Measurements from ENCODE around the gene SLMAP. TPM values are rescaled to one million over a fixed set of nuclear protein-coding genes. Genes with fewer than 3 reads are reported as not detected.
A peak's percentile ranks its signal among the peaks of the same experiment; 100 is the strongest.
"Not testable (repeated sequence)": the region's sequence is repeated elsewhere in the genome, so short reads cannot be mapped to it uniquely, and the experiment has no call there.

The SLMAP gene
- polyA plus RNA-seq, 3 donors = 43.9 to 51.8 (median 44.2) TPM

- no peak for DNase-seq
Observed at GRCh38 chr3:57877116-57877515, 121.0 kb downstream of the SLMAP start.

DNA sequence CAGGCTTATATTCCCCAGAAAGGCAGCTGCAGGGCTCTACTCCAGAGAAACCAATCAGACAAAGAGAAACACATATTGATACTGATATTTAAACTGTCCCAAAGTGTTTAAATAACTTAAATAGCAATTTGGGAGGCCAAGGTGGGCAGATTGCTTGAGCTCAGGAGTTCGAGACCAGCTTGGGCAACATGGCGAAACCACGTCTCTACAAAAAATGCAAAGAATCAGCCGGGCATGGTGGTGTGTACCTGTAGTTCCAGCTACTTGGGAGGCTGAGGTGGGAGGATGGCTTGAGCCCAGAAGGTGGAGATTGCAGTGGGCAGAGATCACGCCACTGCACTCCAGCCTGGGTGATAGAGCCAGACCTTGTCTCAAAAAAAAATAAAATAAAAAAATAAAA is 128.3 kb downstream of the SLMAP start:
- DNase-seq = not testable (repeated sequence)

- no peak for DNase-seq
Observed at GRCh38 chr3:57889807-57890206, 133.7 kb downstream of the SLMAP start.

DNA sequence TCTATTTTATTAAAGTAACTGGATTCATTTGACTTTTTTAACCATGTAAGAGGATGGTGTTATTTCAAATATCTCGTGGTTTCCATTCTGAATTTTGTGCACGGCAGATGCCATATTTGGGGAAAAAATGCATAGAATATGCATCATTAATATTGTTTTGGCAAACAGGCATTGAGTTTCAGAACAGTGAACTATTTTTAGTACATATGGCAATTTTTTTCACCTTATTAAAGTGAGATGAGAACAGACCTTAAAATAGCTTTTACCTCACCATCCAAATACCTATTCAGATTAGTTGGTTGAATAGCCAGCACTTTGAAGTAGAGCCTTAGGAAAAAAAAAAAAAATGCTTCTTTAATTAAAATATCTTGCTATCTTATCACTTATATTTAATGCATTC is 134.8 kb downstream of the SLMAP start:
- no peak for DNase-seq

DNA sequence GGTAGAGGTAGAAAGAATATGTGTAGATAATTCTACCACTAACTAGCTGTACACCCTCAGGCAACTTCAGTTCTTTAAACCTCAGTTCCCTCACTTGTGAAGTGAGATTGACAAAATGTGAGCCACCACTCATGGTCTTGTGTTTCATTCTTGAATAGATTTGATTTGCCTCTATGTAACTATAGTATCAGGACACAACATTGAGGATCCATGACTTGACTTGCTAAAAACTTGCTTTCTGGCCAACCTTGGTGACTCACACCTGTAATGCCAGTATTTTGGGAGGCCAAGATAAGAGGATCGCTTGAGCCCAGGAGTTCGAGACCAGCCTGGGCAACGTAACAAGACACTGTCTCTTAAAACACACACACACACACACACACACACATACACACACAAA is 136.3 kb downstream of the SLMAP start:
- no peak for DNase-seq

DNA sequence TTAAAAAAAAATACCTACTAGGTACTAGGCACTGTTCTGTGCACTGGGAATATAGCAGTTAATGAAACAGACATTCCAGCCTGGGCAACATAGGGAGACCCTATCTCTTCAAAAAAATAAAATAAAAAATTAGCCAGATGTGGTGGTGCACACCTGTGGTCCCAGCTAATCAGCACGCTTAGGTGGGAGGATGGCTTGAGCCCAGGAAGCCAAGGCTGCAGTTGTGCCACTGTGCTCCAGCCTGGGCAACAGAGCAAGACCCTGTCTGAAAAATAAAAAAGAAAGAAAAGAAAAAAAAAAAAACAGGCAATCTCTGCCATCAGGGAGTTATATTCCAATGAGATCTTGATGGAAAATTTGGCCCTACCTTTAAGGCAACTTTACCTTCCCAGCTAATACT is 137.0 kb downstream of the SLMAP start:
- DNase-seq = no peak

DNA sequence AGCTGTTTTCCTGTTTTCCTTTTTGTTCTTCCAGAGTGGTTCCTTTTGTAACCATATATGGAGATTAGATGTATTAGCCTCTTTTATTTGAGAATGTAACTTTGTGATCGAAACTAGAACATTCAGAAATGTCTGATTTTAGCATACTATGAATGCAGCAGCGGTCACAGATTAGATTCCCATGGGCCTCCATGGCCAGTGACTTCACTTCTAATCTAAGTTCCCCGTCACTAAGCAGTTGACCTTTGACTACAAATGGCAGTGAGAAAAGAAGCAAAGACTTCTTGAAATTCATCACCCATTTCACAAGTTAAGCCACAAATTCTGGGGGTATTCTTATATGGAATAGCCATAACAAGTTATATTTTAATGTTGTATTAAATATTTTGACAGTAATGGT is 137.6 kb downstream of the SLMAP start:
- DNase-seq = no peak

- no peak for DNase-seq
Observed at GRCh38 chr3:57896031-57896430, 139.9 kb downstream of the SLMAP start.

- no peak for DNase-seq
Observed at GRCh38 chr3:57896691-57897090, 140.6 kb downstream of the SLMAP start.

DNA sequence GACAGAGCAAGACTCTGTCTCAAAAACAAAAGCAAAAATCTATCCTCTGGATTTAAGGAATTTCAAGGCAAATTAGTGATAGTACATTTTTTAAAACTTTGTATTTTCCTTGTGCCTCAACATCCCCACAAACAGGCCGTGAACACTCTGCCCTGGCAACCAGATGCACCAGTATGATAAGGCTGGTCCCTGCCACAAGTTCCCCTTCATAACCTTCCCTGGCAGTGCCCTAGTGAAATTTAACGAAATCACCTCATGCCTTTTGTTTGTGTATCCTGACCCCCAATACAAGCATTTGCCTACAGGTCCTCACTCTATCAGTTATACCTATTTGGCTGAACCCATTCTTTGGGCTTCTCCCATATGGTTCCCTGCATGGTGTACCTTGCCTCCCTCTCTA is 144.7 kb downstream of the SLMAP start:
- DNase-seq = no peak

GRCh38 chr3:57903124-57903890 is 147.2 kb downstream of the SLMAP start:
- DNase-seq = peak; percentile 27

GRCh38 chr3:57910990-57911389 is 154.9 kb downstream of the SLMAP start:
- no peak for DNase-seq

GRCh38 chr3:57911593-57911992 is 155.5 kb downstream of the SLMAP start:
- DNase-seq = no peak

DNA sequence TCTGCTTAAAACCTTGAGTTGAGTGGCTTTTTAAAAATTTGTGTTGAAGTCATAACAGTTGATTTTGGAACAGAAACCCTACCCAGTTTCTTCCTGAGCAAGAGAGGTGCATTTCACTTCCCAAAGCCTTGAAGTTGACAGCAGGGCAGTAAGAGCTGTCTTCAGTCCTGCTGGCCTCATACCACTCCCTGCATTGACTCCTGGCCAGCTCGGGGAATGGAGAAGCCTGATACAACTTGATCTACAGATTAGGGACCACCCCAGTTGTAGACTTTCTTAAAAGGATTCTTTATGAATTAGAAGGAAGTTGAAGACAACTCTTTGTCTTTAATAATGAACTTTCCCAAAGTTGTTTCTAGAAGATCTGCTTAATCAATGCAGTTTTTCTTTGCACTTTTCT is 161.5 kb downstream of the SLMAP start:
- DNase-seq = no peak

GRCh38 chr3:57918123-57918837 is 162.2 kb downstream of the SLMAP start:
- peak; percentile 17 for DNase-seq

GRCh38 chr3:57919987-57920386 is 163.9 kb downstream of the SLMAP start:
- no peak for DNase-seq

DNA sequence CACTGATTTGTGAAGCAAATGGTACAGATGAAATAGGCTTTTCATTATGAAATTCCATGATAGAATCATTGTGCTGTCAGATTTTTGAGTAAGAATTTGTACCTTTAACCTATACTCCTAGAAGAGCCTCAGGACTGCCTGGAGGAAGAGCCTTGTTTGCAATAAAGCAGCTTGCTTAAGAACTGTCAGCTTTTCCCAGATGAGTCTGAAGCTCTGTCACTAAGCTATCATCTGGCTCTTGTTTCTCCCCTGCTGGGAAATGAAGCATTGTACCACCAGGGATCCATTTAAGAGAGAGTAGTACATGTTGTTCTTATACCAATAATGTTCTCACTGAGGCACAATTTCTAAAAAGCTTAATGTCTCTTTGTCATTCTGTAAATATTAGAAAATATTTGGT is 167.0 kb downstream of the SLMAP start:
- DNase-seq = no peak

- no peak for DNase-seq
Observed at GRCh38 chr3:57923752-57924151, 167.6 kb downstream of the SLMAP start.

DNA sequence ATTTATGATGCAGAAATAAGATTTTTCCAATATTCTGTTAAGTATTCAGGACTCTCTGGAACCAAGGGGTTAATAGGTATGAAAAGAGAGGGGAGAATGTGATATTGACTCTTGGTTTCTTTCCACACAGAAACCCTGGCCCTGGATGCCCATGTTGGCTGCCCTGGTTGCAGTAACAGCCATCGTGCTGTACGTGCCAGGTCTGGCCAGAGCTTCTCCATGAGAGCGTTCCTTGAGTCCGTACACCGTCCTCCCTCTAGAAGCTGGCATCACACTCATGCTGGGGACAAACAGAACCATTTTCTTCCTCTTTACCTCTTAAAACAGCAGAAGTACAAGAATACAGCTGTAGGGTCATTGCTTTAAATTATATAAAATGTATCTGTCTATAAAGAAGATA is 171.1 kb downstream of the SLMAP start:
- DNase-seq = no peak

- DNase-seq = no peak
Observed at GRCh38 chr3:57927916-57928315, 171.8 kb downstream of the SLMAP start.

DNA sequence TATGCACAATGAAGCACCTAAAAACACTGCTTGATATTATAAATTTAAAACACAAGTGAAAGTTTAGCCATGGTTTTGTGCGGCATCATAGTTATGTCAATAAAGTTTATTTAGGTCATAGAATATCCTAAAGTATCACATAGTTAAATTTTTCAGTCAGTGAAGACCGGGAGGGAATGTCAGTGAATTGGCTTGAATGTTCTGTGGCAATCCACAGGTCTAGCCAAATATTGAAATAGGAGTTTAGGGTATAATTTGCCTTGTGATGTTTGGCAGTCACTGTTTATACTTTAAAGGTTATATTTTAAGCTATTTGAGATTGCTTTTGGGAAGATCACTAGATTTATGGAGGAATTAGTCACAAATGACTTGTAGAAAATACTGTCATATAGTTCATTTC is 172.4 kb downstream of the SLMAP start:
- DNase-seq = no peak

DNA sequence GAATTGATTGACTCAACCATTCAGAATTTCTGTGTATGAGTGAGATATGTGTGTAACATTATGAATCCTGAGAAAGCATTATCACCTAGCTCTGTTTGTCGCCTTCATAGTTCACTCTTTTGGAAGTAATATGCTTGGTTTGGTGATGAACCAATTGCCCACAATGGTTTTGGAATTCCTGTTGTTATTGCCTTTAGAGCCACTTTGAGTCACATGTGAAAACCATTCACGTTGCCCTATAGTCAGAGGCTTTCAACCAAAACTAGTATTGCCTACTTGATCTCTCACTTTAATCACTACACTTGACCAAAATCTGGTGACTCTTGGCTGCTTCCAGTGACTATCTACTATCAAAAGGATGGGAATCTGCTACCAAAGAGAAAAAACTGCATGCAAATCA is 173.9 kb downstream of the SLMAP start:
- DNase-seq = no peak

DNA sequence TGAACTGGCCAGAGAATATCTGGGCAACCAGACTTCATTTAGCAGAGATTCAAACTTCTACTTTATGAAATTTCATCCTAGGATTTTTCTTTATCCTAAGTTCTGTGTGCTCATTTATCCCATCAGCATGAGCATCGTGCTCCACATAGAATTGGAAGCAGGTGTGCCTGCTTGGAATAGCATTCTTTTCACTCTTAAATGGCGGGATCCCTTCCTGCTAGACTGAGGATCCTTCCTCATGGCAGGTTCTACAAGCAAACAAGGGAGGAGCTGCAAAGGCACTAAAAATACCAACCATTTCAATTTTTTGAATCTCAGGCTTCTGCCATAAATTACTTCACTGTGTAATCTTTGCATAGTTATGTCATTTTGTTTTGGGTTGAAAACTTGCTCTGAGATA is 177.5 kb downstream of the SLMAP start:
- DNase-seq = no peak

DNA sequence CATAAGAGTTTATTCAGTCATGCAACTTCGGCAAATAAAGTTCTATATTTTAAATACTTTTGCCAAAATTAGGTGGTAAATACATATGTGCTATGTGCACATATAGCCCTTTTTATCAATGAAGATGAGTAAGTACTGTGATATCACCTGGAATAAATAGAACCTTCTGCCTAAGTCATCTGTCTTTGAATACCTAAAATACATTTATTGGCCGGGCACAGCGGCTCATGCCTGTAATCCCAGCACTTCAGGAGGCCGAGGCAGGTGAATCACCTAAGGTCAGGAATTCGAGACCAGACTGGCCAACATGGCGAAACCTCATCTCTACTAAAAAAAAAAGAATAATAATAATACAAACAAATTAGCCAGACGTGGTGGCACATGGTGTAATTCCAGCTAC is 178.3 kb downstream of the SLMAP start:
- DNase-seq = no peak

All from renal pelvis (tissue), 4 donors.